ENCODE data around the gene CEBPE.

GRCh38 chr14:23146351-23146910 is 27.4 kb upstream of the CEBPE start:
- no peak for TF ChIP-seq ZNF565 (CRISPR knock-in tag; conservative IDR thresholded peaks at IDR 0.05; ENCODE audit: low read depth)
- no peak for TF ChIP-seq ZC3H10 (CRISPR knock-in tag; IDR thresholded peaks at IDR 0.05)
- TF ChIP-seq ZFP3 (CRISPR knock-in tag; IDR thresholded peaks at IDR 0.05): no peak
- TF ChIP-seq TCF4 (CRISPR knock-in tag; IDR thresholded peaks at IDR 0.05; ENCODE audit: borderline replicate concordance): no peak
- no peak for TF ChIP-seq POU6F1 (CRISPR knock-in tag; IDR thresholded peaks at IDR 0.05; ENCODE audit: borderline replicate concordance, low read depth)
- TF ChIP-seq PATZ1 (CRISPR knock-in tag; IDR thresholded peaks at IDR 0.05; ENCODE audit: borderline replicate concordance): no peak
- no peak for TF ChIP-seq ARNTL (CRISPR knock-in tag; IDR thresholded peaks at IDR 0.05; ENCODE audit: borderline replicate concordance, low read depth)
